Activated CD8-positive, alpha-beta memory T cell treated with anti-CD3 and anti-CD28 coated beads, Interleukin-2, amount 50 U/mL, for 1 hour (primary cell): ENCODE measurements around the gene ANXA9.

Experiments
- DNase-seq: peaks from one replicate; pipeline ENCODE4 v3.0.0-alpha.2; 2020; ENCODE audit errors: extremely low read depth

The ANXA9 gene

DNA sequence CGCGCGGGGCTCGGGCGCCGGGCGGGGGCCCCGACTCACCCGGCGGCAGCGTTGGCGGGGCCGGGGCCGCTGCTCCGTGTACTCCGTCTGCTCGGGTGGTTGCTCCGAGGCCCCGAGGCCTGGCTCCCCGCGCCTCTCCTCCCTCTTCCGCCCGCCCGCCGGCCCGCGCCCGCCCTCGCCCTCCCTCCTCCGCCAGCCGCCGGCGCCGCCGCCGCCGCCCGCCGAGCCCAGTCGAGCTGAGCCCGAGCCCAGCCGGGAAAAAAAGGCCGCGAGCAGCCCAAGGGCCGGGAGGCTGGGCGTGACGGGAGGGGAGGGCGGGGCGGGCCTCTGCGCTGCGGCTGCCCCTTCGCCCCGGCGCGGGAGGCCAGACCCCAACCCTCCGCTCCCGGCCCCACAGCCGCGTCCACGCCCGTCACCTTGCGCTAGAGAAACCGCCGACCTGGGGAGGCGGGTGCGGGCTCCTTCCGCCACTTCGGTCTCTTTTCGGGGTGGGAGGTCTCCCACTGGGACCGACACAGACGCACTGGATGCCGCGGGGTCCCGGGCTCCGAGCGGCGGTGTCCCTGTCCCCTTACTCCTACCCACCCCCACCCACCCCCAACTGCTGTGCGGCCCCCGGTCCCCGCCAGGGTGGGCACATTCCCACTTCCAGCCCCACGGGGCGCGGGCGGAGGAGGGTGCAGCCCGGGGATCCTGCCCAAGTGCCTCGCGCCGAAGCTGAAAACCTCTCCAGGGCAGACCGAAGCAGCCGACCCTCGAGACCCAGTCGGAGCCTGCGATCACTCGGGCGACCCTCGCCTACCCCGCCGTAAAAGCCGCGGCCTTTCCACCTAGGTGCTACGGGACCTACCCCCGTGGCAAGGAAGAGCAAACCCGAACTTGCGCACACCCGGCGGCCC is 7.3 kb upstream of the ANXA9 start, which contains the start of gene CERS2:
TSS of gene CERS2 (minus strand) at position 256 of the 899 bp plus-strand sequence. CDS start 5,745 bp downstream, outside the sequence.
- DNase-seq = no peak

DNA sequence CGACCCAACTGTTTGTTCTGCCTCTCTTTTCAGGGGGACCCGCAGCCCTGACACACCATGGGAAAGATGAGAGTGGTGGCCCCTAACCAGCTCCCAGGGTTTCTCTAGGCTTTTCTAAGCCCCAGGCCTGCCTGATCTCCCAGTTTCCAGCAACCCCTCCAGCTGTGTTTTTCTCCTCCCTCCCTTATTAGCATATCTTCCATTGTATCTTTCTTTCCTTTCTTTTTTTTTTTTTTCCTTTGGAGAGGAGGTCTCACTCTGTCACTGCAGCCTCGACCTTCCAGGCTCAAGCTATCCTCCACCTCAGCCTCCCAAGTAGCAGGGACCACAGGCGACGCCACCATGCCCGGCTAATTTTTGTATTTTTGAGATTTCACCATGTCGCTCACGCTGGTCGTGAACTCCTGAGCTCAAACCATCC is 5.7 kb upstream of the ANXA9 start:
- DNase-seq = no peak

DNA sequence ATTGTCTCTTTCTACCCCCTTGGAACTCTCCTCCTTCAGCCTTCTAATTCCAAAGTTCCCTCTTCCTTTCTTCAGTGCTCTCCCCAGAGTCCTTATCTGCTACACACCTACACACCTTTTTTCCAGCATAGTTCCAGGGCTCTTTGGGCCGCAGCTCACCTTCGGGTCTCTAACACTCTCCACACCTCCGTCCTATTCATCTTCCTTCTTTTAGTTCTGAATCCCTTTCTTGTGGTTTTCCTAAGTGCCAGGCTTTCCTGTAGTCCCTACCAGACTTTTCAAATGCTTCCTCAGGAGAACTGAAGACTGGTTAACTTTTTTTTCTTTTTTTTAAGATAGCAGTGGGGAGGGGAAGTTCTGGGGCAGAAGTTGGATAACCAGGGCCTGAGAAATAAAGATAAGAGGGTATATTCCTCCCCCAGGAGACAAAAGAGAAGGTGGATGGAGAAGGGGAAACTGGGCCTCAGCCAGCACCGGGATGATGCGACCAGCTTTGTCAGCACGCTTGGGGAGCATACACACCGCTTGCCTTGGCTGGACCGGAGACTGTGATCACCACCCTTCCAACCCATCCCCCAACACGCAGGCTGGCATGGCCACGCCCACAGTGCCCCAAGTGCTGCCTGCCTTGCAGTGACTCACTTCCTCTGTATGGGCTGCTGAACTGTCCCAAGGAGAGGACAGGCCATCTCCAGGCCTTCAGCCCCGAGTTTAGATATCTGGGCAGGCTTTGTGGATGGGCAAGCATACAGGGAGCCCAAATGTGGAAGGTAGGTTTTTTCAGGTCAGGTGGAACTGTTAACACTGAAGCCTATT is 5.0 kb upstream of the ANXA9 start:
- DNase-seq = no peak

DNA sequence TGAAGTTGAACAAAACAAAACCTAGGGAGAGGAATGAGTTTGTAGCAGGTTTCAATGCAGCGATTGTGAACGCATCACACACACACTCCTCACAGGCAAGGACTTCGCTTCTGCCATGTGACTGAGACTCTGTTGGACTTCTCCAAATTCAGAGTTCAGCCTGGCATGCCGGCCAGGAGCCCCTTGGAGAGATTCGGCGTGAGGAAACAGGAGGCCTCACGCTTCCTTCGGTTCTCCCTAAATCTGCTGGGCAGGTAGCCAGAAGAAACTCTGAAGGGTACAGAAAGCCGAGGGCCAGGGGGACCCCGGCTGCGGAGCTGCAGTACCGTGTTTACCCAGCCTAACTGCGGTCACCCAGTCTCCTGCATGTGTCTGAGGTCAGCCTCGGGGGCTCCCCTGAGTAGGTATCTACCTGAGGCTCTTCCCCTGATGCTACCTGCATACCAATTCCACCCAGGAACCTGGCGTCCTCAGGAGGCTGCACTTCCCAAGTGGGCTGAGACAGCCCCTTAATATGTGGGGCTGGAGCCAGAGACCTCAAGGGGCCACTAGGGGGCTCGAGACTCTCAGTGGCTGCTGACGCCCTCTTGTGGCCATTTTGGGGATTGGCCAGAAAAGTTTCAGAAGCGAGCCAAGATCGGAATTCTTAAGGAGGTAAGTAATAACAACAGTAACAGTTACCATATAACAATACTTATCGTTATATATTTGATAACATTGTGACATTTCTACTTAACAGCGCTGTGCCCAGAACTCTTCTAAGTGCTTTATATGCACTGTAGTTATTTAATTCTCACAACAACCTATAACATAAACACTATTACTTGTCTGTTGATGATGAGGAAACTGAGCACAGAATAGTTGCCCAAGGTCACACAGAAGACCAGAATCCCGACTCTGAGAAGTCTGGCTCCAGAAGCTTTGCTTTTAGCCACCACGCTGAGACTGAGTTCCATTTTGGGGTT is 2.7 kb upstream of the ANXA9 start:
- peak; percentile 71 for DNase-seq

DNA sequence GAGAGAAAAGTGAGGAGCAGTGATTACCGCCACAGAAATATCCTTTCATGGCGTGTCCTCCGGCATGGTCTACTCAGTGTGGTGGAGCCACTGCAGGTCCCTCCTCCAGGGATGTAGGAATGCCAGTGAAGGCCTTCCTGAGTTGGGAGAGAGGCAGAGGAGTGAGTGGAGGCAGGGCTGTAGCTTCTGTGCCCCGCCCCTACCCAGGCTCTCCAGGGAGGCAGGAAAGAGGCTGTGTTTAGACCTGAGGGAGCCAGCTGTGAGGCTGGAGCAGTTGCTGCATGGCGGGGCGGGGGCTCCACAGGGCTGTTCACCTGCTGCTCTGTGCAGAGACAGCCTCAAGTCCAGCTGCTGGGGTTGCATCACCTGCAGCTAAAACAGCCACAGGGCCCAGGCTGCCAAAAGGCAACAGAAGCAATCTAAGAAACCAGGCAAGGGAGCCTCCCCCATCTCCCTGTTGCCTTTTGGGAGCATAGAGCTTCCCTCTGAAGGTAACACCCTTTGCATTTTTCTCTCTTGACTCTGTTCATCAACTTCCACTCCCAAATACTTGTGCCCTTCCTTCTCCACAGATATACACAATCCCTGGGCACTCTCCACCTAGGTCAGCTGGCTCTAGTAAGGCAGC is 801 bp upstream of the ANXA9 start:
- DNase-seq = no peak

DNA sequence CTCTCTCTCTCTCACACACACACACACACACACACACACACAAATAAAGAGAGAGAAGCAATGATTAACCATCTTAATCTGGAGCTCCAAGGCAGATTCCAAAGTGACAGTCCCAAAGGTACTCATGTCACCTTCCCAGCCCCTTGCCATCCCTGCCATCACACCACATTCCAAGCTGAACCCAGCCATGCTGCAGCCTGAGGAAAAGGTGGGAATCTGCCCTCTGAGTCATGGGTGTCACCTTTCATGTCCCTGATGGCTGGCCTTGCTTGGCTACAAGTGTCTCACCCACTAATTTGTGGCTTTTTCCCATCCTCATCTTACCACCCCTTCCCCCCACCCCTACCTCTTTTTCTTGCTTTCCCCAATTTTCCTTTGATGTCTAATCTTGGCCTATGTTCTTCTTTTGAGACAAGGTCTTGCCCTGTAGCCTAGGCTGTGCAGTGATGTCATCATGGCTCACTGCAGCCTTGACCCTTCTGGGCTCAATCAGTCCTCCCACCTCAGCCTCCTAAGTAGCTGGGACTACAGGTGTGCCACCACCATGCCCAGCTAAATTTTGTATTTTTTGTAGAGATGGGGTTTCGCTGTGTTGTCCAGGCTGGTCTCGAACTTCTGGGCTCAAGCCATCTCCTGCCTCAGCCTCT is 3.2 kb downstream of the ANXA9 start:
- DNase-seq = no peak

DNA sequence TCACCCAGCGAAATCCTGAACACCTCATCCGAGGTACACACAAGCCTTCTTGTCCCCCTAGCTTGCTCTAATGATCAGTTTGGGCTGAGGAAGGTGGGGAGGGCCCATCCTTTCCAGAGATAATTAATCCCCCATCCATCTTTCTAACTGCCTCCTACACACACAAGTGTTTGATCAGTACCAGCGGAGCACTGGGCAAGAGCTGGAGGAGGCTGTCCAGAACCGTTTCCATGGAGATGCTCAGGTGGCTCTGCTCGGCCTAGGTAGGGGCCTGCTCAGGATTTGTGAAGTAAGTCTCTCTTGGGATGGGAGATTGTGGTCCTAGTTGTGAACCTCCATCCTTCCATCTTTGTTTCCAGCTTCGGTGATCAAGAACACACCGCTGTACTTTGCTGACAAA is 5.8 kb downstream of the ANXA9 start:
- DNase-seq = no peak

DNA sequence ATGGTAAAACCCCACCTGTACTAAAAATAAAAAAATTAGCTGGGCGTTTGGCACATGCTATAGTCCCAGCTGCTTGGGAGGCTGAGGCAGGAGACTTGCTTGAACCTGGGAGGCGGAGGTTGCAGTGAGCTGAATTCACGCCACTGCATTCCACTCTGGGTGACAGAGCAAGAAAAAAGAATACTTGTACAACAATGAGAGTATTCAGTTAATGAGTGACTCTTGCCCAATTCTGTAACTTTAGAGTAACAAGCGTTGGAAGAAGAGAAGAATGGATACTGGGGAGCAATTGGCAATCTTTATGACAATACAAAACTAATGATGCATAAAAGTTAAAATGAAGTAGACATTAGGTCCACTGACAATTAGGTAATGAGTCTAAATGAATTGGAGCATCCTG is 10.5 kb downstream of the ANXA9 start:
- no peak for DNase-seq

DNA sequence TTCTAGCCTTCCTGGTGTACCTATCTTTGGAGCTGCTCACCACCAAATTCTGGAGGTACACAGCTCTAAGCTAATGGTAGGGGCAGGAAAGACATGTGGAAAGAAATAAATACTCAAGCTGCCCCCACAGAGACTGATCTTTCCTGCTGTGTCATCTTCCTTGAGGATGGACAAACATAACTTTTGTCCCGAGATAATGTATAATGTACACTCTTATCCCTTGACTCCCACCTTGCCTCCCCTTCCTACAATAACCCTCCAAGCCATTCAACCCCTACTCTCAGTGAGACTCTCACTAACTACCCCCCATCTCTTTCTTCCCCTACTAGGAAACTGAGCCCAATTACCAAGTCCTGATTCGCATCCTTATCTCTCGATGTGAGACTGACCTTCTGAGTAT is 12.2 kb downstream of the ANXA9 start:
- no peak for DNase-seq

DNA sequence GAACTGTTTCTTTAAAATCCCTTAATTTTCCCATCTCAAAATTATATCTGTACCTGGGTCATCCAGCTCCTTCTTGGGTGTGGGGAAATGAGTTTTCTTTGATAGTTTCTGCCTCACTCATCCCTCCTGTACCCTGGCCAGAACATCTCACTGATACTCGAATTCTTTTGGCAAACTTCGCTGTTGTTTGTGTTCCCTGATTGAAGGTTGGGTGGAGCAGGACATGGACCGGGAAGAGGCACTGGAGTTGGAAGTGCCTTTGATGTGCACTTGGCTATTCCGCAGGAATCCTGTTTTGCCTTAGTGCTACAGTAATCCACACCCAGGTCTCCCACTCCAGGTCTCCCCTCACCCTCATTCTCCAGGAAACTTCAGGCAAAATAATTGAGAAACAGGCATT is 13.4 kb downstream of the ANXA9 start:
- no peak for DNase-seq

DNA sequence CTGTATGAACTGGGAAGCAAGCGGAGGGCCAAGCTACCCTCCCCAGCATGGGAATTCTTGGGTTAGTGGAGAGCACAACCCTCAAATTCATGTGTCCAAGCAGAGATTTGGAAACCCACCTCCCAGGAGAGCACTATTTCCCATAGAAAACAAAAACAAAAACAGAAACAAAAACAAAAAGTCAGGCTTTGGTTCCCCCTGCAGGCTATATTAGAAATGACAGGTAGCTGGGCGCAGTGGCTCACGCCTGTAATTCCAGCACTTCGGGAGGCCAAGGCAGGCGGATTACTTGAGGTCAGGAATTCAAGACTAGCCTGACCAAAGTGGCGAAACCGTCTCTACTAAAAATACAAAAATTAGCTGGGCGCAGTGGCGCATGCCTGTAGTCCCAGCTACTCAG is 13.8 kb downstream of the ANXA9 start:
- no peak for DNase-seq

DNA sequence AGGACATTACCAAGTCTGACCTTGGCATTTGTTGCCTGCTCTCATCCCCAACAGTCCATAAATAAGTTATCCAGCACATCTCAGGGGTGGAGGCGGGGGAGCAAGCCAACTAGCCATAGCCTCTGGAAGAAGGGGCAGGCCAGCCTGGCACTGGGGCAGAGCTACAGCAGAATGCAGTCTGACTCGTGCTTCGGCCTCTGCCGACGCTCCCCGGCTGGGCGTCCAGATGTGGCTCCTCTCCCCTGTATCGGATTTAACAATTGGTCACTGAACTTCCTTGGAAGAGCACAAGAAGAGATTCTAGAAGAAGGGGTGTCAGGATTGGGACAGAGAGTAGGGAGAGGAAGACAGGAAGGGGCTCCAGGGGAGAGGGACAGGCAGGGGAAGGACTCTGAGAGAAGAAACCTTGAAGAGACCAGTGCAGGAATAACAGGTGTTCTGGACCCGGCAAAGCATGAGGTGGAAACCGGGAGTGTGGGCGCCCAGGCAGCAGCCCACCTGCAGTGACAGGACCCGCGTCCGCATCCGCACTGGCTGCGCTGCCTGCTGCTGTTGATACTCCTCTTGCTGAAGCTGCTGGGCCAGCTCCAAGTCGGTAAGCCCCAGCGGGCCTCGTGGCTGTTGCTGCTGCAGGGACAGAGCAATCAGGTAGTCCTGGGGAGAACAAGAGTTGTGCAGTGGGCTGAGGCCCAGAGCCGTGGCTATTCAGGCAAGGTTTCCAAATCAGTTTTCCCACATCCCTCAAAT is 15.2 kb downstream of the ANXA9 start:
- DNase-seq = no peak

DNA sequence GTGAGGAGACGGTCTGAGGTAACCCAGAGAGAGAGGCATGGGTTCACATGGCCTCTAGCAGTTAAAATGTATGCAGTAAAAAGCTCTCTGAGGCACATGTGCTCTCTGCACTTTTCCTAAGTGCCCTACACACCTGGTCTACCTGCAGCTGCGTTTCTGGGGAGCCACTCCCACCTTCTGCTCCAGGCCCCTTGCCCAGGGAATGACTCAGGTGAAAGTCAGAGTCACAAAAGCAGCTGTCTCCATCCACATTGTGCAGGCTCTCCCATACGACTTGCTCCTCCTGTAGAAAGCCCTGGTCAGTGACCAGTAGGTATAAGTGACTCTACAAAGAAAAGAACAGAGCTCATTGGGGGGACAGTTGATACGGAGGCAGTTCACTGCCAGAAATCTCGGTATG is 15.9 kb downstream of the ANXA9 start:
- DNase-seq = no peak

DNA sequence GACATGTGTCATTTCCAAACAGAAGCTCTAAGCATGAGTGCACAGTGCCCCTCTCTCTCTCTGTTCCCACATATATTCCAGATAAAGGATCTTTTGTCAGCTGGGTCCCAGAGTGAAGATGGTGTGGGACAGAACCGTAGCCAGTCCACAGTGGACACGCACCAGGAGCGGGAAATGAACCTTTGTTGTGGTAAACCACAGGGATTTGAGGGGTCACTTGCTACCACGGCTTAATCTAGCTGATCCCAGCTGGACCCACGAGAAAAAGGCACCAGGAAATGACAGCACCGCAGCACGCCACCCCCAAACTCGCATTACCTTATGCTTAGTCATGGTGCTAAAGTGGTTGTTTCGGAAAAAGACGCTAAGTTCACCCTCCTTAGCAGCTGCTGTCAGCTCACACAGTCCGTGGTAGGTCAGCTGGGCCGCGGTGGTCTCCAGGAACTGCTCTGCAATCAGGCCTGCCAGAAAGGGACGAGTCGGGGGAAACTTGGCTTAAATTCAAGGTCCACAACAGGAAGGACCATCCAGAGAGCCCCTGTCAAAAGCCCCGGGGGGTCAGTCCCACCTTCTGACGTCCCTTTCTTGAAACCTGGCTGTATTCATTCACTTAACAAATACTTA is 17.1 kb downstream of the ANXA9 start:
- DNase-seq = no peak

DNA sequence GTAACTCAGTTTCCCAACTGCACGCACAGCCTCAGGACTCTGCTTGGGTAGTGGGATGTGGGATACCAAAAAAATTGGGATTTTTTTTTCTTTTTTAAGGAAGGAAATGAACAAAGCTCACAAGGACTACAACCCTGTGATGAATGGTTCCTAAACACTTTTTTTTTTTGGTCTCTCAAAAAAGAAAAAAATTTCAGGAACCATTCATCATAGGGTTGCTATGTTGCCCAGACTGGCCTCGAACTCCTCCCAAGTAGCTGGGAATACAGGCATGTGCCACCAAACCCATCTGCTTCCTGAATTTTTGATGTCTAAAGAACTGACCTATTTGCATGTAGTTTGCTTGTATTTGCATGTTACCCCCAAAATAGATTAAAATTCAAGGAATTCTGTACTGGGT is 17.8 kb downstream of the ANXA9 start:
- DNase-seq = no peak

DNA sequence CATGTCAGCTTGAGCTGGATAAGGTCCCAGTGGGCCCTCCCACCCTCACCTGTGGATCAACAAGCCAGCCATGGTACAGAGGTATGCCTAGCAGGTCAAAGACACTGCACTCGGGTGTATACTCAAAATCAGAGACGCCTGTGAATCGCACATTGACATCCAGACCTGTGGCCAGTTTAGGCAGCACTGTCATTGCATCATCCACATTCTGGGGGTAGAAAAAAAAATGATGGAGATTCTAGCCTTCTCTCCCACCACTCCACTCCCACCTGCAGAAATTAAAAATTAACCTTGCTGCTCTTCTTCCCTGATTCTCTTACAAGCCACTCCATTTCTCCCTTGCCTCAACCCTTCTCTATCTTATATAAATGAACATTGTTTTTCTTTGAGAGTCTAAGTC is 18.3 kb downstream of the ANXA9 start:
- no peak for DNase-seq

DNA sequence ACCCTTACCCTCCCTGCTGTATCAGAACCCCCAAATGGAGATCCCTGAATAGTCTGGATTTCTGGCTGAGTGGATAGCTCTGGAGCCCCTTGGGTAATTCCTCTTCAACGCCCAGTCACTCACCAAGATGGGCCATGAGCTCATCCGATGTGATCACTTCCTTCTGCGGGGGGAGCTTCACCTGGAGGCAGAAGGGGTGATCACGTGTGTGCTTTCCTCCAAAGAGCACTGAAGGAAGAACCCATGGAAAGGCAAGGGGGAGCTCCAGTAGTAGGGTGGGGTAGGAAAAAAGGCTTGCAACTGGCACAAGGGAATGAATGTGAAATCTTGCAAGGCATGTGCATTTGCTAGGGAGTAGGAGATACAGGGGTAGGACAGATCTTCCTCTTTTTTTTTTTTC is 19.5 kb downstream of the ANXA9 start:
- no peak for DNase-seq

DNA sequence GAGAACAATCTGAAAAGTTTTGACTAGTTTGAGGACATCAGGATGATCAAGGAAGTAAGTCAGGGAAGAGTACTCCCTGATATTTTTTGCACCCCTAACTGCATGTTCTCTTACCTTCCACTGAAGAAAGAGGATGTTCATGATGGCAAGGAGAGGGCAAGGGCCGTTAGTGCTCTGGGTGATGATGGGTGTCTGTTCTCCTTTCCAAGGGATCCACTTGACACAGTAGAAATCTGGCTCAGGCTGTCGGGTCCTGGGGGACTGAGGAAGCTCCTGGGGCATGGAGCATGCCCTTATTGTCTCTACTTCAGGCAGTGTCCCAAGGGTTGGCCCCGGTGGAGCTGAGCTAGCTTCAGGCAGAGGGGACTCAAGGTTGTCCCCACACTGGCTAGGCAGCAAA is 20.0 kb downstream of the ANXA9 start:
- DNase-seq = no peak

DNA sequence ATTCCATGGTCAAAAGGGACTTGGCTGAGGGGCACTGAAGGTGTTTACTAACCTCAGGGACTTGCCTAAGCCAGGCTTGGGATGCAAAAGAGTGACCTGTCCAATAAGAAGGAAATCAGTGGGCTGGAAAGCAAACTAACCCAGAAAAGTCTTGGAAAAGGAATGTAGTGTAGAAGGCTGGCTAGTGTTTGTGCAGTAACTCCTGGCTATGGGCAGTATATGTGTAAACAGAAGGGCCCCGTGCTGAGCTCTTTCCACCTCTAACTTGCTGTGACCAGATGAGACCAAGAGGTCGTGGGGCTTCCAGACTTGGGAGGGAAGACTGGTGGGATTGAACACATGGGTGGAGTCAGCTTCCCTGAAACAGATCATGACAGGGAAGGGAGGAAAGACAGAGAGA is 20.5 kb downstream of the ANXA9 start:
- no peak for DNase-seq

DNA sequence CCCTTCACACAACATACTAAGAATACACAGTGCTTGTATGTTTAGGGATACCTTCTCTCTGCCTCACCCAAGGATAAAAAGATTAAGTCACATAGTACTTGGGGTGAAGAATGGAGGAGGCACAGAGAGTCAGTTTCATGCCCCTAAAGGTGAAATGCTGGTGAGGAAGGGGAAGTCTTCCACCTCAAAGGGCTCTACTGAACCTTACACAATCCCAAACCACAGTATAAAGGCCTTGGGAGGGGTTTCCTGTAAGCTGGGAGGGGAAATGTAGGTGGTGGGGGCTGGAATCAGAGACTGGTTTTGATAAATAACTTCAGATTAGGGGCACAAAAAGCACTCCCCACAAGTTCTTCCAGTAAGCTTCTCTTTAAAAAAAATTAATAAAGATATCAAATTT is 21.1 kb downstream of the ANXA9 start:
- DNase-seq = no peak
